ENCODE results near the gene GLCE. TPM values are rescaled to one million over a fixed set of nuclear protein-coding genes. Genes with fewer than 3 reads are reported as not detected.
"Not testable (repeated sequence)": the region's sequence is repeated elsewhere in the genome, so short reads cannot be mapped to it uniquely, and the experiment has no call there.

GLCE gene
- total RNA-seq, 2 experiments from 2014 or later: 5.3 to 6.1 TPM

DNA sequence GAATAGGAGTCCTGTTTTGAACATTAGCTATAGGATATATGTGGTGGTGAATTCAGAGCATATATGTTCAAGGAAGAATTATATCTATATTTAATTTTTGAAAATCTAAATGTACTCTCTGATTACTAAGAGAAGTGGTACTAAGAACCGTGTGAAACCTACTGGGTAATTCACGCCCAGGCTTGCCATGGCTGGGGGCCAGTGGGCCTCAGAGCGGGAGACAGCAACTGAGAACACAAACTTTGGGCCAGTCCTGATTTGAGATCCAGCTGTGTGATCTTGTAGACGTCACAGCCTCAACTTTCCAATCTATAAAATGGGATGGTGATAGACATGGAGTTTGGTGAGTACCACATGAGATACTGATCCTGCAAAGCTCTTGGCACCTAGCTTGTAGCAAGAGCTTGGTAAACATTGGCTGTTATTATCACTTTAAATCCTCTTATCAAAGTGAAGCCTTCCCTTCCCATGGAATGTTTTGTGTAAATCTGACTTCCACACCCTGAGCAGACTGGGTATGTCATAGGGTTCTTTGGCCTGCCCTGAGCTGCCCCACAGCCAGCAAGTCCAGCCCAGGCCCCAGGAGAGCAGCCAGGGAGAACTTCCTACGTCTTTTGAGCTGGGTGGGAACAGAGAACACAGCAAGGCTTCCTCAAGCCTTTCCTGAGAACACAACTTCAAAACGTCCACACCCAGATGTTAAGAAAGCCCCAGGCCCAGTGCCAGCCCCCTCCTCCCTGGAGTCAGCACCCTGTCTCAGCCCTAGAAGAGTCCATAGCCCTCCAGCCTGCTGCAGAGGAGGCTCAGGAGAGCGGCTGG is 130.1 kb downstream of the GLCE start:
- ChIA-PET CTCF (no interaction called here), POLR2A (no interaction called here)

DNA sequence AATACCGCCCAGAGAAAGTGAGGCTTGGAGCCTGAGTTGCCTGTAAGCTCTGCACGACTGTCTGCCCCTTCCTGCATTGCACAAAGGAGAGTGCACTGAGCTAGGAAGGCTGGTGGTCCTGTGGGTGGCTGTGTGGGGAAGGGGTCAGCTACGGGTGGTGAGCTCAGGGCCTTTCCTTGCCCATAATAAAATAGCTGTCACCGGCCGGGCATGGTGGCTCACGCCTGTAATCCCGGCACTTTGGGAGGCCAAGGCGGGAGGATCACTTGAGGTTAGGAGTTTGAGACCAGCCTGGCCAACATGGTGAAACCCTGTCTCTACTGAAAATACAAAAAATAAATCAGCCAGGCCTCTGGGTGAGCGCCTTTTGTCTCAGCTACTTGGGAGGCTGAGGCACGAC is 131.2 kb downstream of the GLCE start:
- POLR2A ChIA-PET, CTCF ChIA-PET: not testable (repeated sequence)

DNA sequence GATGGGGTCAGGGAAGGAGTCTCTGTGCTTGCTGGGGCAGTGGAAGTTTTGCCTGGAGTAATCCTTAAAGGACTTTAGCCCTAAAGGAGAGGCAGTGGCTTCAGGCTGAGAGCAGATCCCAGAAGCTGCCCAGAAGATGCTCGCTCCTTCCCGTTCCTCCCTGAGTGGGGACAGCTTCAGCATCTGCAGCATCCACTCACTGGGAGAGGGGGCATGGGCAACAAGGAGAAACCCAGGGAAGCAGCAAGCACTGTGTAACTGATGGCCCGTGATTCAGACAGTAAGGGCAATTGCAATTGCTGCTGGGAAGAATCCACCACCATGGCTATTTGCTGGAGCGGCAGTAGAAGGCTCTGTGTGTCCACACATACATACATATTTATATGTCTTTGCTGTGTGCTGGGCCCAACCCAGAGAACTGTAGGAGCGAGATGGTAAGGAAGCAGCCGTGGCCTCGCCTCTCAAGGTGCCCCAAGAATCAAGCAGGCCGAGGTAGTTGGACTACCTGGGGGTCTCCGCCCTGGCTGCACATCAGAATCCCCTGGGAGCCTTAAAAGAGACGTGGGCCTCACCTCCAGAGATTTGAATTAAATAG is 132.5 kb downstream of the GLCE start:
- ChIA-PET CTCF (no interaction called here), POLR2A (no interaction called here)

DNA sequence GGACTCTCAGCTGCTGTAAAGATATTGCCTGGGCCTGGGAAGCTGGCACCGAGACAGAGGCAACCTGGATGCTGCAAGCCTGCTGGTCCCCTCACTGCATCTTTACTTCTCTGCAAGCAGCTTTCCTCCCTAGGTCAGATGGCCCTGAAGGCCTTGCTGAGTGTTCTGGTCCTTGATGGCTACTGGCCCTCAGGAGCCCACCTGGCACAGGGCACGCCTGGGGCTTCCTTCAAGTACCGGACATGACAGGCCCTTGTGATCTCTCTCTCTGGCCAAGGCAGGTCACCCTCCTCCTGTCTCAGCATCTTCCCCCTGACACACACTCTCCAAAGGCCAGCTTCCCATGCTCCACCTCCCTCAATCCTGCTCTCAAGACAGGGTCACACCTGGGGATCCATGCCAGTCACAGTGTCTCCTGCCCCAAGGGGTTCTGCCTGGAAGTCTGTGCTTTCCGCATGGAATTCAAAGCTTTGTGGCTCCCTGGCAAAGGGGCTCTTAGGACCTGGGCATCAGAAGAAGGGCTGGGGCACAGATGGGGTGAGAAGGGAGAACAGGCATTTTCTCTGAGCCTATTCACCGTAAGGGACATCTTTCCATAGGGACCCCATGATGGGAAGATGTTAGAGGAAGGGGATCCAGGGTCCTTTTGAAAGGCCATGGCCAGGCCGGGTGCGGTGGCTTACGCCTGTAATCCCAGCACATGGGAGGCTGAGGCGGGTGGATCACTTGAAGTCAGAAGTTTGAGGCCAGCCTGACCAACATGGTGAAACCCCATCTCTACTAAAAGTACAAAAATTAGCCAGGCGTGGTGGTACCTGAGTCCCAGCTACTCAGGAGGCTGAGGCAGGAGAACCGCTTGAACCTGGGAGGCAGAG is 133.5 kb downstream of the GLCE start:
- CTCF ChIA-PET: no interaction called here
- POLR2A ChIA-PET: no interaction called here

DNA sequence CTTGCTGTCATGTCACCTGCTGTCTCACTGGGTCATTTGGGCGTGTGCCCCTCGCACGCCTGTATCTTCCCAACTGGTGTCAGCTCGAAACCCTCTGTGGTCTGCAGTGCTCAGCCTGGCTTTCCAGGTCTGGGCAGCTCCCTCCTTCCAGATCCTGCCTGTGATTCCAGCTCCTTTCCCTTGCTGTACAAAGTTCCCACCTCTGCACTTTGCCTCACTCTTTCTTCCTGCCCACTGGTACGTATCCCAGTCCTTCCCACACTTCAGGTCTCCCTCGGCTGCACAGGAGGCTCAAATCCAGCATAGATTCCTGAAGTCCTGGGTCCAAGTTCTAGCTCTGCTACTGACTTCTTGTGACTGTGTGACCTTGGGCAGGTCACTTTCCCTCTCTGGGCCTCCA is 136.2 kb downstream of the GLCE start:
- ChIA-PET POLR2A (no interaction called here), CTCF (no interaction called here)

DNA sequence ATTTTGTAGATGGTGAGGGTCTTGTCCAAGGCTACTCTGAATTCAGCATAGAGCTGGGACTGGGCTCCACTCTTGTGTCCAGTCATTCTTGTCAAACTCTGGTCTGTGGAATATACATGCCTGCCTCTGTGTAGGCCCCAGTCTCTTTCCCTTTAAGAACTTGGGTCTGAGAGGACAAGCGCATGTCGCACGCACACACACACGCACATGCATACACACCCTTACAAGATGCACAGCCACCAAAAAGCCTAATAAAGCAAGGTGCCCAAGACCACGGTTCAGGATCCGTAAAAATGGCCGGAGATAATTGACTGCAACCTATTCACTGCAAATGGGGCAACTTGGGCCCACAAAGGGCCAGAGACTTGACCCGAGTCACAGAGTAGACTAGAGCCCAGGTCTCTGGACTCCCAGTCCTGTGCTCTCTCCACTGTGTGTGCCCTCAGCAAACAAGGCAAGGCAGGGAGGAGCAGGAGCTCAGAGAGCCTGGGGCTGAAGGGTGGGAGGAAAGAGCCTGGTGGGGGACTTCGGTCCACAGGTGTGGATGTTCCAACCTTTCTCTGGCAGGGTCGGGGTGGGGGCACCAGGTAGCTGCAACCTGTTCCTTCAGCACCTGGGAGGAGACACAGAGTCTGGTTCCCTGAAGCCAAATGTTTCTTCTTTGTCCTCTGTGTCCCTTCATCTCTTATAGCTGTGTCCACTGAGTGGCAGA is 137.4 kb downstream of the GLCE start:
- ChIA-PET CTCF (no interaction called here), POLR2A (no interaction called here)

DNA sequence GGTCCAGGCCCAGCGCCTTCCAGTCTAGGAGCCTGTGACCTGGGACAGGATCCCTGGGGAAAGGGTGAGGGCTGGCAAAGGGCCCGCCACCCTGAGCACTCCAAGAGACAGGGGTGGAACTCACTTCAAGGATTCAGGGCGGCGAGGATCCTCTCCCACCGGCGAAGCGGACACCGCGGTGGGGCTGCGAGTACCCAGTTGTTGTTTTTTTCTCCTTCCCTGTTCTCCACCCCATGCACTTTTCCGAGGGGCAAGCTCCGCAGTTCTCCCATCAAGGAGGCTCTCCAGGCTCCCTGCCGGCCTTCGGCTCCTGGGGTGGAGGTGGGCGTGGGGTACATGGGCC is 137.9 kb downstream of the GLCE start:
- POLR2A ChIA-PET: no interaction called here
- CTCF ChIA-PET: no interaction called here

DNA sequence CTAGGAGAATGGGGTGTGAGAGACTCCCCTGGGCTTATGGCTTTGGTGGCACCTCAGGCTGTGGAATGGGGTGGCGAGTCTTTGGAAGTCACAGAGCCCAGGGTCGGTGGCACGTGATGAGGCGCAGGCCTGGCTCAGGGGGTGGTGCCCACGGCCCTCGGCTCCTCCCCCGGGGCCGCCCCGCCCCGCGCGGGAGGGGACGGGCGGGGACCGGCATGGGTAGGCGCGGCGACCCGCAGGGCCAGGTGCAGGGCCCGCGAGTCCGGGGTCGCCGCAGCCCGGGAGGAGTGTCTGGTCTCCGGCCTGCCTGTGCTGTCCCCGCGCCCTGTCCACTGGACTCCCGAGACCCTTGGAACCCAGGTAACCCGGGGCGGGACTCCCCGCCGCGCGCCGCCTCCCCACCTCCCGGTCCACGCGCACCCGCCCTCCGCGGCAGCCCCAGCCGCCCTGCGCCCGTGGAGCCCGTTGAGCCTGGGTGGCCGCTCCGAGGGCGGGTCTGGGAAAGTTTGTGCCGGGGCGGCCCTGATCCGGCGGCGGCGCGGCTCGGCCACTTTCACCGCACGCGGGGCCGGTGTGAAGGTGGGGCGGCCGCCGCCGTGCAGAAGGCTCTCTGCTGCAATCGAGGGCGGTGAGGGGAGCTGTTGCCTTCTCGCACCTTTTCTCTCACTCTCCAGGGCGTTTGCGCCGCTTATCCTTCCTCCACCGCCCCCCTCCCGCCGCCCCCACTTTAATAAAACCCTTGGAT is 138.4 kb downstream of the GLCE start, which contains the start of gene PAQR5:
Gene PAQR5 (plus strand): TSS at position 216 of the 745 bp plus-strand sequence. CDS start 61,169 bp downstream, outside the sequence.
- ChIA-PET CTCF (no interaction called here), POLR2A (no interaction called here)

DNA sequence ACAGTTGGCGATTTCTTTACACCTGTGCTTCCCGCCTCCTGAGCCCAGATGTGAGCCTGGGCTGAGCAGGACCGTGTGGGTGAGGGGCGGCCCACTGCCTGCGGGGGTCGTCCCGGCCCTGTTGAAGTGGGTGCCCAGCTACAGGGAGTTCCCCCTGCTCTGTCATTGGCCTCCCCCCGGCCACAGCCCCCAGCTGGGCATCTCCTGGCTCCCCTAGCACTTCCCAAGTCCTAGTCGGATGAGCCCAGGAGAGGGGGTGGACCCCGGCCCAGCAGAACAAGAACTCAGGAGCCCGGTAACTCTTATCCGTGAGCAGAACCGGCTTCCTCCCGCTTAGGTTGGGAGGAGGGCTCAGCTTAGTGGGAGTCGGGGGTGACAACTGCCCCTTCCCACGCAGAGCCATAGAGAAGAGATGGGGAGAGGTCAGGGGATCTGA is 139.0 kb downstream of the GLCE start:
- ChIA-PET CTCF (no interaction called here), POLR2A (no interaction called here)

DNA sequence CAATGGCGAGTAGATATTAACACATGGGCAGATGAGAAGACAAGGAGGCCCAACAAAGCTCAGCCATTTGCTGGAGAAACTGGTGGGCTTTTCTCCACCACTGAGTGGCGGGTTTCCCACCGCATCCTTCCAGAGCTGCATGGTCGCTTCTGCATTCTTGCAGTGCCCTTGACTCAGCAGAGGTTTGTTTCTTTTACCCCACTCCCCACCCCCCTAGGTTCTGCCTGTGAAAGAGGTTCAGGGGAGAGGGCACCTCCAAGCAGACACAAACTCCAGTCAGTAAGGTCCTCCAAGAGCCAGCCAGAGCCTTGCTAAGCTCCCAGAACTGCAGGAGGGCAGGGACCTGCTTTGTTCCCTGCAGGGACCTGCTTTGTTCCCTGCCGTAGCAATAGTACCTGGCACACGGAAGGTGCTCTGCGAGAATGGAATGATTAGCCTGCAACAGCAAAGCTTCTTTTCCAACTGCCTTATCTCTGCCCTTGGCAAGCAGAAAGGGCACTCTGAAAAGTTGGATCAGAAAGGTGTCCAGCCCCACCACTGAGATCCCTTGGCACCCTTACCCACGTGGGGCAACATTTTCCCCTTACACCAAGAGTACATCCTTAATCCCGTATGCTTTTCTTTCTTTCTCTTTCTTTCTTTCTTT is 139.6 kb downstream of the GLCE start:
- POLR2A ChIA-PET: no interaction called here
- CTCF ChIA-PET: no interaction called here

DNA sequence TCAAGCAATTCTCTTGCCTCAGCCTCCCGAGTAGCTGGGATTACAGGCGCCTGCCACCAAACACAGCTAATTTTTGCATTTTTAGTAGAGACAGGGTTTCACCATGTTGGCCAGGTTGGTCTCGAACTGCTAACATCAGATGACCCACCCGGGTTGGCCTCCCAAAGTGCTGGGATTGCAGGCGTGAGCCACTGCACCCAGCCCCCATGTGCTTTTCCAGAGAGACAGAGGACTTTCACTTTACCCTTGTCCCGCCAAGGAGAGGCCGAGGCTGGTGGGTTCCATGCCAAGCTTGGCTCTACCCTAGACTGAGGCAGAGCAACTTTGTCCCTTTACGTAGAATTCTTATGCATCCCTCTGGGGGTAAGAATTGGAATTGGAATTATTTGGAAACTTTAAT is 140.7 kb downstream of the GLCE start:
- CTCF ChIA-PET, POLR2A ChIA-PET: not testable (repeated sequence)

DNA sequence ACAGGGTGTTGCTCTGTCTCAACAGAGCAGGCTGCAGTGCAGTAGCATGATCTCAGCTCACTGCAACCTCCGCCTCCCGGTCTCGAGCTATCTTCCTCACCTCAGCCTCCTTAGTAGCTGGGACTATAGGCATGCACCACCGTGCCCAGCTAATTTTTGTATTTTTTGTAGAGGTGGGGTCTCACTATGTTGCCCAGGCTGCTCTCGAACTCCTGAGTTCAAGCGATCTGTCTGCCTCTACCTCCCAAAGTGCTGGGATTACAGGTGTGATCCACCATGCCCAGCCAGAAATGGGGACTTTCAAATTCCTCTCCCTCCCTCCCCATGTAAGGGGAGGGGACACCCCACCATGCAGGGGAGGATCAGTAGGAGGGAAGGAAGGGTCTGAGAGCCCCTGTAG is 141.7 kb downstream of the GLCE start:
- CTCF ChIA-PET, POLR2A ChIA-PET: not testable (repeated sequence)

DNA sequence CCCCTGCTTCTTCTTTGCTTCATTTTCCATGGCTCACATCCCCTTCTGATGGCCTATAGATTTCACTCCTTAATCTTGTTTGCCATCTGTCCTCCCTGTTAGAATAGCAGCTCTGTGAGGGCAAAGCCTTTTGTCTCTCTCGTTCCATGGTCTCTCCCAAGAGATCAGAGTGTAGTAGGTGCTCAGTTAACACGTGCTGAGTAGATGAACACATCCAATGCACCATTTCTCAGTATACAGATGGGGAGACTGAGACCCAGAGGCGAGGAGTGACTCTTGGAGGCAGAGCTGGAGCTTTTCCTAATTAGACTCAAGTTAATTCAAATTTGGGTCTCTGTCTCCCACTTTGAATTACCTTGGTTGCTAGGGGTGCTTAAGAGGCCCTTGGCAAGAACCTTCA is 142.5 kb downstream of the GLCE start:
- ChIA-PET POLR2A (no interaction called here), CTCF (no interaction called here)

DNA sequence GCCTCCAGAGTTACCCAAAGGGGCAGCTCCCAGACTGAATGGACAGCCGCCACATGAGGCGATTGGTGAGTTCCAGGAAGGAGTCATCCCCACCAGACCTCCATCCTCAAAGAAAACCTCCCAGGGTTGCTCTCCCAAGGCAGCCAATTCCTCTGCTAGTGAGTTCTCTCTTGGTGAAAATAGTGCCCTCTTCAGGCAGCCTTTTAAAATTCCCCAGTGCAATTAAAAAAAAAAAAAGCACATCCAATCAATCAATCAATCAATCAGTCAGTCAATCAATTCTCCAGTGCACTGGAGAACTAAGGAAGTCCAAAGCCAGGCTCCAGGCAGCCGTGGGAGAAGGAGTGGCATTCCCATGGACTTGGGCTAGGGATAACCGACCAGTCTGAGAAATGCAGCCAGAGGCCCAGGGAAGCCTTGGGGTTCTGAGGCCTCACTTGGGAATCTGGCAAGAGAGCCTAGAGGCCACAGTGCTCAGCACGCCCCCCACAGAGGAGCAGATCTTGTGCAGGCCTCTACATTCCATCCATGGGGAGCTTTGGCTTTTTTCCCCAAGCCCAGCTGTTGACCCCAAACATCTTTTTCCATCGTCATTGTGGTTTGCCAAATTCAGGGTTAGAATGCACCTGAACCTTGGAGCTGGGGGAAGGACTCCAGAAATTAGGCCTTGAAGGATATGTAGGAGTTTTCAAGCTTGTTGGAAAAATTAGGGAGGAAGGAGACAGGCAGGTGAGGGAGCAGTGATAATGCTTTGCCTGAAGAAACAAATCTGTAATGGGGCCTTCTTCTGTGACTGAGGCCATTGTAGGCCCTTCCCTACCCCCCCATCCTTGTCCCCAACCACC is 143.1 kb downstream of the GLCE start:
- CTCF ChIA-PET: no interaction called here

DNA sequence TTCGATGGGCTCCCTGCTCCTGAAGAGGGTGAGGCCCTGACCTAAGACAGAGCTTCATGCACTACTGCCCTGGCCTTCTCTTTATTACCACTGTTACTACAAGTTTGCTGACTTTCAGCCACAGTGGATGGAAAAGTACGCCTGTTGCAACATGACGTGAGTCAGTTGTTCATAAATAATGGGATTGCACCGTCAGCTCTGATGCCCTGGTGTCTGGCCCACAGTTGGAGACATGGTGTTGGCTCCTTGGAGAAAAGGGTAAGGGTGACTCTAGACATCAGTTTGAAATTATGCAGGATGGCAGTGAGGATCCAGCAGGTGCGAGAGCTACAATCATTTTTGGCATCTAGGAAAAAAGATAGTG is 143.7 kb downstream of the GLCE start:
- POLR2A ChIA-PET: no interaction called here

More for the DNA sequence above, 143.1 kb downstream of the GLCE start:
- POLR2A ChIA-PET: no interaction called here

DNA sequence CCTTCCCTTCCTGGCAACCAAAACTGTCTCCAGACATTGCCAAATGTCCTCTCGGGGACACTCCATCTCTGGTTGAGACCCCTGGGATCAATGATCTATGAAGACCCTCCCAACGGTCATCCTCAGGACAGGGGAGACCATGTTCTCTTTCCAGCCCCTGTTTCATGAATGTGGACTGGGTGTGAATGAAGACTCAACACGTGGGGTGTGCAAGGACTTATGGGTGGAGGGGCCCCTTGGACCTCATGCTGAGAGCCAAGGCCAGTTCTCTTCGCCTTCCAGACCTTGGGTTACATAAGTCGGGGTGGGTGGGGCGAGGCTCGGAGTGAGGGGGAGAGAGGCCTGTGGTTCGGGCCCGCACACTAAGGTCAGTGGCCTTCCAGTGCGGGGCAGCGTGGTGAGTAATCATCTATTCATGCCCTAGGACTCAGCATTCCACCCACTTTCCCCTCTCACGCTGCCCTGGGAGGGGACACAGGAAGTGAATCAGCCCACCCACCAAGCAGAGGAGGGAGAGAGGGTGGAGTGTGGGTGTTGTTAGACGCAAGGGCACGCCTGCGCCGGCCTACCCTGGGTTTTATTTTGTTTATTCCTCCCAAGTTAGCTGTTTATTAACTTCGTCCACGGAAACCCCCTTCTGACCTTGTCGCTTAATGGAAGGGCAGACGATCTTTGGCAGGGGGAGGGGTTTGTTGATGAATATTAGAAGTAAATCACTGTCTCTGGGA is 144.9 kb downstream of the GLCE start:
- POLR2A ChIA-PET: no interaction called here
- CTCF ChIA-PET: no interaction called here

More for the DNA sequence above, 143.7 kb downstream of the GLCE start:
- CTCF ChIA-PET: no interaction called here

DNA sequence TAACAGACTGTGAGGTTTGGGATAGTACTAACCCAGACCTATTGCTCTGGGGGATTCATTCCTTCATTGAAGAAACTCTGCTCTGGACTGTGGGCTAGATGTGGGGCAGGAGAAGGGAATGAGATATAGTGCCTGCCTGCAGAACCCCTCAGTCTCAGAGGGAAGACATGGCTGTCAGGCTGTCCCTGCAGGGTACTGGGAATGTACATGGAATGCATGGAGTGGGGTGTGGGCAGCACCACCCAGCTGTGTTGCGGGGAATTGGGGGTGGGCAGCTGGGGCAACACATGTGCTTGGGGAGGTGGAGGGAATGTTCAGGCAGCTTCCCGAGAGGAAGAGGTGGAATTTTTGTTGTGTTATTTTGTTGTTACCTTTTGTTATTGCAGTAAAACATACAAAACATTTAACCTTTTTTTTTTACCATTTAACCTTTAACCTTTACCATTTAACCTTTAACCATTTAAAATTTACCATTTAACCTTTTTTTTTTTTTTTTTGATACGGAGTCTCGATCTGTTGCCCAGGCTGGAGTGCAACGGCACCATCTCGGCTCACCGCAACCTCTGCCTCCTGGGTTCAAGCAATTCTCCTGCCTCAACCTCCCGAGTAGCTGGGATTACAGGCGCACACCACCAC is 145.6 kb downstream of the GLCE start:
- CTCF ChIA-PET: no interaction called here
- POLR2A ChIA-PET: no interaction called here
